ENCODE data around the gene TUT4.
A peak's percentile ranks its signal among the peaks of the same experiment; 100 is the strongest.

The TUT4 gene, protein sequence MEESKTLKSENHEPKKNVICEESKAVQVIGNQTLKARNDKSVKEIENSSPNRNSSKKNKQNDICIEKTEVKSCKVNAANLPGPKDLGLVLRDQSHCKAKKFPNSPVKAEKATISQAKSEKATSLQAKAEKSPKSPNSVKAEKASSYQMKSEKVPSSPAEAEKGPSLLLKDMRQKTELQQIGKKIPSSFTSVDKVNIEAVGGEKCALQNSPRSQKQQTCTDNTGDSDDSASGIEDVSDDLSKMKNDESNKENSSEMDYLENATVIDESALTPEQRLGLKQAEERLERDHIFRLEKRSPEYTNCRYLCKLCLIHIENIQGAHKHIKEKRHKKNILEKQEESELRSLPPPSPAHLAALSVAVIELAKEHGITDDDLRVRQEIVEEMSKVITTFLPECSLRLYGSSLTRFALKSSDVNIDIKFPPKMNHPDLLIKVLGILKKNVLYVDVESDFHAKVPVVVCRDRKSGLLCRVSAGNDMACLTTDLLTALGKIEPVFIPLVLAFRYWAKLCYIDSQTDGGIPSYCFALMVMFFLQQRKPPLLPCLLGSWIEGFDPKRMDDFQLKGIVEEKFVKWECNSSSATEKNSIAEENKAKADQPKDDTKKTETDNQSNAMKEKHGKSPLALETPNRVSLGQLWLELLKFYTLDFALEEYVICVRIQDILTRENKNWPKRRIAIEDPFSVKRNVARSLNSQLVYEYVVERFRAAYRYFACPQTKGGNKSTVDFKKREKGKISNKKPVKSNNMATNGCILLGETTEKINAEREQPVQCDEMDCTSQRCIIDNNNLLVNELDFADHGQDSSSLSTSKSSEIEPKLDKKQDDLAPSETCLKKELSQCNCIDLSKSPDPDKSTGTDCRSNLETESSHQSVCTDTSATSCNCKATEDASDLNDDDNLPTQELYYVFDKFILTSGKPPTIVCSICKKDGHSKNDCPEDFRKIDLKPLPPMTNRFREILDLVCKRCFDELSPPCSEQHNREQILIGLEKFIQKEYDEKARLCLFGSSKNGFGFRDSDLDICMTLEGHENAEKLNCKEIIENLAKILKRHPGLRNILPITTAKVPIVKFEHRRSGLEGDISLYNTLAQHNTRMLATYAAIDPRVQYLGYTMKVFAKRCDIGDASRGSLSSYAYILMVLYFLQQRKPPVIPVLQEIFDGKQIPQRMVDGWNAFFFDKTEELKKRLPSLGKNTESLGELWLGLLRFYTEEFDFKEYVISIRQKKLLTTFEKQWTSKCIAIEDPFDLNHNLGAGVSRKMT (N-terminal part only)

GRCh38 chr1:52552505-52553361, at the start of gene TUT4:
Gene TUT4 (minus strand): TSS chr1:52553092. CDS start chr1:52526280, 26,812 bp downstream.
- ChIA-PET POLR2A (interaction anchor here (0.6 to 2.0 kb wide), 21 partner anchors 12 to 497 kb away, joined by 3 to 27 read pairs (median 4); partner anchors contain the start of genes ORC1, PRPF38A, TXNDC12 and ZYG11A), CTCF (interaction anchor here (1.6 kb wide), 1 partner anchor 14 kb away, joined by 3 read pairs; no protein-coding TSS in a partner anchor)
- DNase-seq (ENCODE audit: extremely low spot score), result peak; percentile 76
- TF ChIP-seq L3MBTL2 (conservative IDR thresholded peaks at IDR 0.05) (peak; percentile 66; the same call in 1 of the 2 replicates), BHLHE40 (IDR thresholded peaks at IDR 0.05; ENCODE audit: borderline replicate concordance) (no peak)

DNA sequence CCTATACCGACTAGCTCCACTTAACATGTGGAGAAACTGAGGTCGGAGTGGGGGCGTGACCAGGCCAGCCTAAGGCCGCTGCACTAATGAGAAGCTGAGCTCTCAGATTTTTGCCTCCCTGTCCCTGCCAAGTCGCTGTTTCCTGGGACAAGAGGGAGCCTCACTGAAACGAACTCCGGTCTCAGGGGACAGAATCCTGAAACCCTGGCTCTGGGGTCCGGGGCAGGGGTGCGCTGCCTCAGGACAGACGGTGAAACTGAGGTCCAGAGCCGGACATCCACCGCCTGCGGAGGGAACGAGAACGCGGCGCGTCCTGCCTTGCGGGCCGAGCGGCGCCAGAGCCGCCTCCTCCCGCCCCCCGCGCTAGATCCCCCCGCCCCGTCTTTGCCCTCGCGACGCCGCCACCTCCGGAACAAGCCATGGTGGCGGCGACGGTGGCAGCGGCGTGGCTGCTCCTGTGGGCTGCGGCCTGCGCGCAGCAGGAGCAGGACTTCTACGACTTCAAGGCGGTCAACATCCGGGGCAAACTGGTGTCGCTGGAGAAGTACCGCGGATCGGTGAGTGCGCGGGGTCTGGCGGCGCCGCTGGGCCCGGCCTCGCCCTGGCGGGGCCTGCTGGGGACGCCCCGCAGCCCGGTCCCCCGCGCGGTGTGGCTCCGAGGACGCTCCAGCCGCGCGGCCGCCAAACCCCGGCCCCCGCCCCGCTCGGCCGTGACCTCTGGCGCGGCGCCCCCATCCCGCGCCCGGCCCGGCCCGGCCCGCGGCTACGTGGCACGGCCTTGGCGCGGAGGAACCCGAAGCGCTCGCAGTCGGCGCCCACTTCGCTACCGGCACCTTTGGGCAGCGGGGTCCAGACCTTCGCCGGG, 49.3 kb upstream of the TUT4 start, which contains the start of gene GPX7:
TSS of gene GPX7 (plus strand) at position 381 of the 865 bp plus-strand sequence. CDS start at position 420, 39 bp downstream.
- DNase-seq (ENCODE audit: extremely low spot score), result no peak
- TF ChIP-seq, protein P1, sequence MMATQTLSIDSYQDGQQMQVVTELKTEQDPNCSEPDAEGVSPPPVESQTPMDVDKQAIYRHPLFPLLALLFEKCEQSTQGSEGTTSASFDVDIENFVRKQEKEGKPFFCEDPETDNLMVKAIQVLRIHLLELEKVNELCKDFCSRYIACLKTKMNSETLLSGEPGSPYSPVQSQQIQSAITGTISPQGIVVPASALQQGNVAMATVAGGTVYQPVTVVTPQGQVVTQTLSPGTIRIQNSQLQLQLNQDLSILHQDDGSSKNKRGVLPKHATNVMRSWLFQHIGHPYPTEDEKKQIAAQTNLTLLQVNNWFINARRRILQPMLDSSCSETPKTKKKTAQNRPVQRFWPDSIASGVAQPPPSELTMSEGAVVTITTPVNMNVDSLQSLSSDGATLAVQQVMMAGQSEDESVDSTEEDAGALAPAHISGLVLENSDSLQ (IDR thresholded peaks at IDR 0.05), result no peak
- TF ChIP-seq CTBP1 (IDR thresholded peaks at IDR 0.05; ENCODE audit: borderline replicate concordance) (no peak), SUZ12 (IDR thresholded peaks at IDR 0.05) (no peak), HDGF (IDR thresholded peaks at IDR 0.05; ENCODE audit: borderline replicate concordance) (no peak), FOXK2 (IDR thresholded peaks at IDR 0.05) (no peak), BHLHE40 (IDR thresholded peaks at IDR 0.05; ENCODE audit: borderline replicate concordance) (no peak), ELF4 (IDR thresholded peaks at IDR 0.05) (no peak), FOXA1 (IDR thresholded peaks at IDR 0.05) (no peak), ZNF384 (IDR thresholded peaks at IDR 0.05) (no peak), LEF1 (IDR thresholded peaks at IDR 0.05; ENCODE audit: borderline replicate concordance) (no peak), FOXM1 (IDR thresholded peaks at IDR 0.05; ENCODE audit: borderline replicate concordance) (no peak), TARDBP (IDR thresholded peaks at IDR 0.05) (no peak), NFRKB (IDR thresholded peaks at IDR 0.05) (no peak), L3MBTL2 (conservative IDR thresholded peaks at IDR 0.05) (no peak), SP1 (IDR thresholded peaks at IDR 0.05) (no peak), ARNT (IDR thresholded peaks at IDR 0.05) (no peak)
- CTCF ChIA-PET, result no interaction called here
- POLR2A ChIA-PET, result no interaction called here

DNA sequence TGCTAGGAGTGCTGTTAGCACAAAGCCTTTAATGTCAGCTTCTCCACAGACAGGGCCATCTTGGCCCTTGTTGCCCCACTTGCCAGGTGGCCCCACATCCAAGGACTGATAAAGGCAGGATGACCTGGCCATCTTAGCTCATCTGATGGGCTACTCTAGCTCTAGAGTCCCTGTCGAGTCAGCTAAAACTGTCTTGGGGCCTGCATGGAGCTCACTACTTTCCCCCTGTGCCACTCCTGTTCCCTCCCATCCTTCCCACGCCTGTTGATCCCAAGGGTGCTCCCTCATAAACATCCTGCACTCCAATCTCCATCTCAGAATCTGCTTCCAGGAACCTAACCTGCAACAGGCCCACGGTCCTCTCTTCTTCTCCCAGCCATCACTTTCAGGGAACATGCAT, 48.6 kb upstream of the TUT4 start:
- ChIA-PET CTCF (no interaction called here), POLR2A (no interaction called here)
- DNase-seq (ENCODE audit: extremely low spot score), result no peak
- no peak for TF ChIP-seq SP1 (IDR thresholded peaks at IDR 0.05)
- TF ChIP-seq NFRKB (IDR thresholded peaks at IDR 0.05), result no peak
- TF ChIP-seq FOXM1 (IDR thresholded peaks at IDR 0.05; ENCODE audit: borderline replicate concordance), result no peak
- TF ChIP-seq LEF1 (IDR thresholded peaks at IDR 0.05; ENCODE audit: borderline replicate concordance), result no peak
- TF ChIP-seq BHLHE40 (IDR thresholded peaks at IDR 0.05; ENCODE audit: borderline replicate concordance), result no peak
- TF ChIP-seq, protein P1 (IDR thresholded peaks at IDR 0.05), result no peak

GRCh38 chr1:52600533-52601179, 47.8 kb upstream of the TUT4 start:
- POLR2A ChIA-PET, result no interaction called here
- TF ChIP-seq BHLHE40 (IDR thresholded peaks at IDR 0.05; ENCODE audit: borderline replicate concordance) (no peak), FOXK2 (IDR thresholded peaks at IDR 0.05) (no peak), ZNF384 (IDR thresholded peaks at IDR 0.05) (no peak), ELF4 (IDR thresholded peaks at IDR 0.05) (no peak), CTBP1 (IDR thresholded peaks at IDR 0.05; ENCODE audit: borderline replicate concordance) (no peak), SUZ12 (IDR thresholded peaks at IDR 0.05) (no peak), FOXA1 (IDR thresholded peaks at IDR 0.05) (no peak), SP1 (IDR thresholded peaks at IDR 0.05) (no peak), FOXM1 (IDR thresholded peaks at IDR 0.05; ENCODE audit: borderline replicate concordance) (no peak), TARDBP (IDR thresholded peaks at IDR 0.05) (no peak), L3MBTL2 (conservative IDR thresholded peaks at IDR 0.05) (no peak)
- CTCF ChIA-PET, result no interaction called here
- DNase-seq (ENCODE audit: extremely low spot score), result no peak

All from HEK293T (cell line).